H1 (cell line): ENCODE results near the gene HAGH. TPM values are rescaled to one million over a fixed set of nuclear protein-coding genes. Genes with fewer than 3 reads are reported as not detected.

Source experiments
- ATF2 ChIP-seq: IDR thresholded peaks from 2 replicates; pipeline ENCODE4 v1.6.1; 2012; ENCODE audit warnings: low read length, inconsistent platforms
- ATF3 ChIP-seq: IDR thresholded peaks from 2 replicates; pipeline ENCODE4 v1.6.1; 2011; ENCODE audit warnings: low read depth, mild to moderate bottlenecking, low read length; ENCODE audit not compliant: insufficient read depth
- HDAC6 ChIP-seq: IDR thresholded peaks from one replicate; pipeline ENCODE4 v1.7.1; 2012; ENCODE audit warnings: low read depth, mild to moderate bottlenecking, inconsistent platforms, low read length, moderate library complexity
- POU5F1 ChIP-seq: IDR thresholded peaks from 2 replicates; pipeline ENCODE4 v1.6.1; 2011; ENCODE audit warnings: low read depth, mild to moderate bottlenecking, low read length, moderate library complexity
- polyA plus RNA-seq, 7 experiments: library from polyadenylated mRNA; depleted of rRNA in 3 of 7; stranded (reverse) in 5 of 7; unstranded in 2 of 7; fragments of >200 nt in 5 of 7; fragments of 200-250 nt in 2 of 7; gene quantifications; 1 replicate in 5 of 7; 2 replicates in 1 of 7; 4 replicates in 1 of 7; pipeline versions ENCODE4 v1.2.1 to v1.2.3, GENCODE V29; 2011 to 2013; ENCODE audit warnings: missing spikeins in 2 of 7, mixed read lengths in 2 of 7
- total RNA-seq: library from RNA; stranded (reverse); fragmentation: NEBNext Ultra II Directional; extraction: Animal tissue kit (Norgen Biotek cat#: 25700); gene quantifications from 2 replicates; pipeline ENCODE4 v1.2.1, GENCODE V29; 2021

HAGH gene
- total and polyA plus RNA-seq, 2 of the 8 experiments (the other 6 are each of a cell fraction or from before 2014, with no cell fraction given) = 28.7 to 40.6 TPM

DNA sequence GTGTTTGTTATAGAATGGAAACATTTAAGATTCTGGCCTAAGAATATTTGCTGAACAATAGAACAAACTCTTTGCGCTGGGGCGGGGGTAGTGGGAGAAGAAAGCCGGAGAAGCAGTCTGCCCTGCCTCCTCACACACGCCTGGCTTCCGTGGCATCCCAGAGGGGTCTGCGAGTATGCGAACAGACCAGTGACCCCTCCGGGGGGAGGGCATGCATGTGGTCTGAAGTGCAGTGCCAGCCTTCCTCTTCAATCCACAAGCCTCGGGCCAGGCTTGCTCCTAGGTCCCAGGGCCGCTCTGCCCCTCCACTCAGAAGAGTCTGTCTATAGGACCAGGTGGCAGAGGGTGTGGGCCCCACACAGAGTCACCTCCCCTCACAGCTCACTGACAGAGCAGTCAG is 19.0 kb downstream of the HAGH start (continued):
- TF ChIP-seq ATF2 = no peak
- no peak for TF ChIP-seq ATF3
- TF ChIP-seq POU5F1 = no peak
- no peak for TF ChIP-seq HDAC6
- TF ChIP-seq, all 59 proteins: peak for 0
